Measurements from ENCODE around the gene C22orf39. TPM values are rescaled to one million over a fixed set of nuclear protein-coding genes. Genes with fewer than 3 reads are reported as not detected.

Gene C22orf39
- total RNA-seq, 2 donors from 2014 or later, result 27.4 to 31.5 TPM

- H3K36me3 Mint-ChIP-seq (ENCODE audit: low read depth), result peaks cover 53% of the 10 kb centered on the region
- no peaks in the 10 kb centered on the region for H3K4me1 ChIP-seq (ENCODE audit: control insufficient read depth, insufficient read depth, low read length)
- WGBS, 2 experiments (ENCODE audit: insufficient coverage in 1 of 2, insufficient read length in 1 of 2), result 95 to 97% methylated on average over 2 to 4 of the region's 4 CpGs
Observed at GRCh38 chr22:19402642-19403191, 44.8 kb downstream of the C22orf39 start.

GRCh38 chr22:19401483-19401882 lies 46.0 kb downstream of the C22orf39 start:
- H3K36me3 ChIP-seq (ENCODE audit: control insufficient read depth, insufficient read depth, low read length), result peaks cover 89% of the 10 kb centered on the region
- no peaks in the 10 kb centered on the region for H3K4me1 Mint-ChIP-seq
- H3K27me3 ChIP-seq (ENCODE audit: control insufficient read depth, insufficient read depth, low read length, poor library complexity, severe bottlenecking), result no peaks in the 10 kb centered on the region
- H3K36me3 Mint-ChIP-seq (ENCODE audit: low read depth), result peaks cover 55% of the 10 kb centered on the region
- H3K4me1 ChIP-seq (ENCODE audit: control insufficient read depth, insufficient read depth, low read length), result no peaks in the 10 kb centered on the region
- no peak overlapping the region for H3K27ac ChIP-seq (ENCODE audit: low read depth, low read length)
- H3K9me3 Mint-ChIP-seq, result no peaks in the 10 kb centered on the region
- H3K9ac ChIP-seq (ENCODE audit: extremely low read depth, low read length, poor library complexity, severe bottlenecking), result no peak overlapping the region
- no peaks in the 10 kb centered on the region for H3K9me3 ChIP-seq (ENCODE audit: control insufficient read depth, low read length)
- WGBS, 2 experiments (ENCODE audit: insufficient coverage in 1 of 2, insufficient read length in 1 of 2), result 90 to 96% methylated on average over 4 of the region's 4 CpGs
- H3K27ac Mint-ChIP-seq, result no peak overlapping the region
- H3K27me3 Mint-ChIP-seq (ENCODE audit: insufficient read depth), result no peaks in the 10 kb centered on the region
- no peak for DNase-seq
- no peak overlapping the region for H3K4me3 Mint-ChIP-seq
- no peak overlapping the region for H3K4me3 ChIP-seq (ENCODE audit: low read length)
- TF ChIP-seq, protein P1, sequence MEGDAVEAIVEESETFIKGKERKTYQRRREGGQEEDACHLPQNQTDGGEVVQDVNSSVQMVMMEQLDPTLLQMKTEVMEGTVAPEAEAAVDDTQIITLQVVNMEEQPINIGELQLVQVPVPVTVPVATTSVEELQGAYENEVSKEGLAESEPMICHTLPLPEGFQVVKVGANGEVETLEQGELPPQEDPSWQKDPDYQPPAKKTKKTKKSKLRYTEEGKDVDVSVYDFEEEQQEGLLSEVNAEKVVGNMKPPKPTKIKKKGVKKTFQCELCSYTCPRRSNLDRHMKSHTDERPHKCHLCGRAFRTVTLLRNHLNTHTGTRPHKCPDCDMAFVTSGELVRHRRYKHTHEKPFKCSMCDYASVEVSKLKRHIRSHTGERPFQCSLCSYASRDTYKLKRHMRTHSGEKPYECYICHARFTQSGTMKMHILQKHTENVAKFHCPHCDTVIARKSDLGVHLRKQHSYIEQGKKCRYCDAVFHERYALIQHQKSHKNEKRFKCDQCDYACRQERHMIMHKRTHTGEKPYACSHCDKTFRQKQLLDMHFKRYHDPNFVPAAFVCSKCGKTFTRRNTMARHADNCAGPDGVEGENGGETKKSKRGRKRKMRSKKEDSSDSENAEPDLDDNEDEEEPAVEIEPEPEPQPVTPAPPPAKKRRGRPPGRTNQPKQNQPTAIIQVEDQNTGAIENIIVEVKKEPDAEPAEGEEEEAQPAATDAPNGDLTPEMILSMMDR (conservative IDR thresholded peaks at IDR 0.05), result no peak

More at GRCh38 chr22:19402642-19403191, 44.8 kb downstream of the C22orf39 start:
- no peak for DNase-seq
- Mint-ChIP-seq H3K27me3 (ENCODE audit: insufficient read depth) (no peaks in the 10 kb centered on the region), H3K4me1 (no peaks in the 10 kb centered on the region), H3K27ac (no peak overlapping the region), H3K9me3 (no peaks in the 10 kb centered on the region), H3K4me3 (no peak overlapping the region)
- Histone ChIP-seq H3K9me3 (ENCODE audit: control insufficient read depth, low read length) (no peaks in the 10 kb centered on the region), H3K4me3 (ENCODE audit: low read length) (no peak overlapping the region), H3K9ac (ENCODE audit: extremely low read depth, low read length, poor library complexity, severe bottlenecking) (no peak overlapping the region), H3K36me3 (ENCODE audit: control insufficient read depth, insufficient read depth, low read length) (peaks cover 89% of the 10 kb centered on the region), H3K27me3 (ENCODE audit: control insufficient read depth, insufficient read depth, low read length, poor library complexity, severe bottlenecking) (no peaks in the 10 kb centered on the region), H3K27ac (ENCODE audit: low read depth, low read length) (no peak overlapping the region)
- TF ChIP-seq, protein P1 (conservative IDR thresholded peaks at IDR 0.05), result no peak

DNA sequence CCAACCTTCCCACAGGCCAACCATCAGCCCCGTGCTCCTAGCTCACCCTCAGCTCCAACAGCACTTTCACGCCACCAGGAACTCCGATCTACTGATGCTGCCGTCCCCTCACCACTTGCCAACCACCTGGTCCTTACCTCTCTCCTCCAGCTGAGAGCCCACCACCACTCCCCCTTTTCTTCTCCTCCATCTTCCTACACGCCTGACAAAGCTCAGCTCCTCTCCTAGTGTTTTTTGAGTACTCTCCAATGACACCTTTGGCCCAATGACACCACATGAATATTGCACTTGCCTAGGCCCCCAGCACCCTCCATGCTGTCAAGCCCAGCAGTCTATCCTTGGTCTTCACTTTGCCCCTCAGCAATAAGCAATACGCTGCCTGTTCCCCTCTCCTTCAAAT lies 46.6 kb downstream of the C22orf39 start:
- Mint-ChIP-seq H3K27ac (no peak overlapping the region), H3K4me1 (no peaks in the 10 kb centered on the region), H3K27me3 (ENCODE audit: insufficient read depth) (no peaks in the 10 kb centered on the region), H3K4me3 (no peak overlapping the region), H3K36me3 (ENCODE audit: low read depth) (peaks cover 54% of the 10 kb centered on the region), H3K9me3 (no peaks in the 10 kb centered on the region)
- no peak for DNase-seq
- TF ChIP-seq, protein P1 (conservative IDR thresholded peaks at IDR 0.05), result no peak
- peaks cover 85% of the 10 kb centered on the region for H3K36me3 ChIP-seq (ENCODE audit: control insufficient read depth, insufficient read depth, low read length)
- 89 to 95% methylated on average over 6 of the region's 6 CpGs for WGBS, 2 experiments (ENCODE audit: insufficient coverage in 1 of 2, insufficient read length in 1 of 2)
- H3K9me3 ChIP-seq (ENCODE audit: control insufficient read depth, low read length), result no peaks in the 10 kb centered on the region
- H3K4me3 ChIP-seq (ENCODE audit: low read length), result no peak overlapping the region
- no peak overlapping the region for H3K9ac ChIP-seq (ENCODE audit: extremely low read depth, low read length, poor library complexity, severe bottlenecking)
- no peaks in the 10 kb centered on the region for H3K4me1 ChIP-seq (ENCODE audit: control insufficient read depth, insufficient read depth, low read length)
- no peaks in the 10 kb centered on the region for H3K27me3 ChIP-seq (ENCODE audit: control insufficient read depth, insufficient read depth, low read length, poor library complexity, severe bottlenecking)
- H3K27ac ChIP-seq (ENCODE audit: low read depth, low read length), result no peak overlapping the region
